Measurements from ENCODE around the gene CYB561D2.

The CYB561D2 gene

DNA sequence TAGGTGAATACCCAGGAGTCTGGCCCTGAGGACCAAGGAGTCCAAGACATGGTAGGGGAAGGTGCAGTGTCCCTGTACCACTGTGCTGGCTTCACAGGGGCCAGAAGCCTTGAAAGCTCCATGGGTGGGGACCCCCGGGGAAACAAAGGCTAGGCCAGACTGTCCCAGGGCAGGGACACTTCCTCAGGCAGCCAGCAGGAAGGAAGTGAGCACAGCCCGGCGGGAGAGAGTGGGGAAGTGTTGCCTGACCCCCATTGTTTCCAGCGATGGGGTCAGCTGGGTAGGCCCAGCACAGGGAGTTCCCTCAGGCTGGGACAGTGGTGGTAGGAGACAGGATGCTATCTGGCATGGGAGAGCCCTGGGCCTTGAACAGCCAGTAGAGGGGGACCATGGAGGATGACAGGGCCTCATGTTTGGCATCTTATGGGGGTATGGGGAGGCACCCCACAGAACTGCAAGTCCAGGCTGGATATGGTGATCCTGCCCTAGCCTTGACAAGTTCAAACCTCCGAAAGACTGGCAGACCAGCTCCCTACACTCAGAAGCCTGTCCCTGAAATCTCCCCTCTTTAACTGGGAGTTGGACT, 27.0 kb upstream of the CYB561D2 start:
- DNase-seq = no peak

DNA sequence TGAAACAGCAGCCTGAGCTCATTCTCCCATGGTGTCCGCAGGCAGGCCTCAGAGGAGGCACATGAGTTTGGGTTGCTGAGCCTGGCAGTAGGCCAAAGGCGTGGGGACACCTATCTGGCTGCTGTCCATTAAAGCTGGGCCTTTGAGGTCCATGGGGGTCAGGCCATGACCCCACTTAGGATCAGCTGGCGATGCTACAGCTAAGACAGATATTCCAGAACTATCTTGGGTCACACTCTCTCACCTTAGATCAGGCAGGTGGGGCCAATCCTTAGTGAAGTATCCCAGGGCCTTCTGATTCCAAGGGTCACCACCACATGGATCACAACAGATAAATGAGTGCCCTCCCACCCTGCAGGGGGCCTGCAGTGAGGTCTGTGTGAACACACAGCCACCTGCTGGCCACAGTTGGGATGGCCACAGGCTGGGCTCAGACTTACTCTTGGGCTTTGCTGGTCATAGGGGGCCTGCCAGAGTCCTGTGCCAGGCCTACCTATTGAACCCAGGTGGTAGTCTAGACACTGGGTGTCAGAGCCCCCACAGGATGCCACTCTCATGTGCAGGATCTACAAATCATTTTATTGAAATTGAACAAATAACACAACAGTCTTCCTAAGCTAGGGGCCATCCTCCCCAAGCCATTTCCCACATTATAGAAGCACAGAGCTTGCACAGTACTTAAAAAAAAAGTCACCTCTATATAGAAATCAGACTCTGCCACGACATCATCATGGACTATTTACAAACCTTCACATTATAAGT, 26.1 kb upstream of the CYB561D2 start:
- peak; percentile 65 for DNase-seq

DNA sequence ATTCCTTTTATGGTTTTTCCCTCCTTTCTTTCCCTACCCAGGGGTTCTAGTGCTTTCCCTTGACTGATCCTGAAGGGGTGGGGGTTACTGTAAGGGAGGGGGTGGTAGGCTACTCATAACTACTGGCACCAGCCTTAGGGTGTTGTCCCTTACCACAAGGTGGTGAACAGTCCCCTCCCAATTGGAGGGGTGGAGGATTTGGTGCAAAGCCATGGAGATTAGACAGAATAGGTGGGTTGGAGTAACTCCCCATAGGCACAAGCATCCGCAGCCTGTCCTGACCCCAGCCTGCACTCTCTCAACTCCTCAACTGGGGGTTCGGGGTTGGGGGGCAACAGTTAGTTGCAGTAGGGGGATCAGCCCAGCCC, 25.6 kb upstream of the CYB561D2 start:
- DNase-seq = no peak

DNA sequence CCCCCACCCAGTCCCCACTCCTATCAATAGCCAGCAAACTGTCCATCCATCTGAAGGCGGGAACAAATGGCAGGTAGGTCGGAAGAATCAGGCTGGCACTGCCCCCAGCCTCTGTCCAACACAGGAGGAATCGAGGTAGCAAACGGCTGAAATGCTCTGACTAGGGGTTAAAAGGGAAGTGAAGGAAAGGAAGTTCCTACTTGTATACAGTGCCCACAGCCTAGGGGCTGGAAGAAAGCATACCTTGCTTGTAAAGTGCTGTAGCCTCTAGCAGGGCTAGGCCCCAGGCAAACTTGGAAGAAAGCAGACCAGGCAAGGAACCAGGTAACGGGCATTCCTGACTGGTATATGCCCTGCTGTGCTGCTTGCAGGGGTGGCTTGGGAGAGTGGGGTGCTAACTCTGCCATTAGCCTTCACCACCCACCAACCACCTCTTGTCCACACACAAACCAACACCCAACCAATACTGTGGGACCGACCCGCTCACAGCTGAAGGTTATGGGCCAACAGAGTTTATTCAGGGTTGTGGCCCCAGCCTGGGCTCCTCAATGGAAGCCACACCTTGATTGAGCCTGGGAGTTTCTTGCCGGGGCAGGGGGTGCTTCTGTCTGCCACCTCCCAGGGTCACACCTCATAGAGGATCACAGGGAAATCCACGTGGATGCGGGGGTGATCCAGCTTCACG, 25.0 kb upstream of the CYB561D2 start:
- DNase-seq = no peak

DNA sequence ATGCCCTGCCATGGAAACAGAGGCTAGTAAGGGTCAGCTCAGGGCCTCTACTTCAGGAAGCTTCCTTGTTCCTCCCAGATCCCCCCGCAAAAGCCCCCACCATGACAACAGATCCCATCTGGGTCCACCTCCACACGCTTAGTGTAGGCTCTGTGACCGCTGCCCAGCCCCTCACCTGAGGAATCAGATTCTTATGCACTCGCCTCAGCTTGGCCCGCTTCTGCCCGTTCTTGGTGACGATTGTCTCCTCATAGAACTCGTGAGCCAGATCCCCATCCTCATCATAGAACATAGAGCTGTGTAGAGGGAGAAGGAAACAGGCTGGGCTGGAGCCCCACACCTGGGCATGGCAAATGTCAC, 24.5 kb upstream of the CYB561D2 start:
- DNase-seq = no peak

DNA sequence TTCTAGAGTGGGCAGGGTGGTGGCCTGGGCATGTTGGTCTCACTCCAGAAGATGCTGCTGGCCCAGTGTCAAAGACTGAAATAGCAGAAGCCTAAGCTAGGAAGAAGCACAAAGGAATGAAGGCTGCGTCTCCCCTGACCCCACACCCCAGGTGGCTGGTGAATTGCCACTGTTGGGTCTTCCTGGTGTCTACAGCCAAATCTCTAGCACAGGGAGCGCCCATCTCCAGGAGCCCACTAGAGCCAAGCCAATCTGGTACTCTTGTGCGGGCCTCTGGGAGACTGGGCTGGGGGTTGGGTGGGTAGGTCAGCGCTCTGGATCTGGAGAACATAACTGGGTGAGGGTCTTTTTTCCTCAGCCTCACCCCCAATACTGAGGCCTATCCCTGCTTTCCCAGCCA, 23.5 kb upstream of the CYB561D2 start:
- DNase-seq = no peak

DNA sequence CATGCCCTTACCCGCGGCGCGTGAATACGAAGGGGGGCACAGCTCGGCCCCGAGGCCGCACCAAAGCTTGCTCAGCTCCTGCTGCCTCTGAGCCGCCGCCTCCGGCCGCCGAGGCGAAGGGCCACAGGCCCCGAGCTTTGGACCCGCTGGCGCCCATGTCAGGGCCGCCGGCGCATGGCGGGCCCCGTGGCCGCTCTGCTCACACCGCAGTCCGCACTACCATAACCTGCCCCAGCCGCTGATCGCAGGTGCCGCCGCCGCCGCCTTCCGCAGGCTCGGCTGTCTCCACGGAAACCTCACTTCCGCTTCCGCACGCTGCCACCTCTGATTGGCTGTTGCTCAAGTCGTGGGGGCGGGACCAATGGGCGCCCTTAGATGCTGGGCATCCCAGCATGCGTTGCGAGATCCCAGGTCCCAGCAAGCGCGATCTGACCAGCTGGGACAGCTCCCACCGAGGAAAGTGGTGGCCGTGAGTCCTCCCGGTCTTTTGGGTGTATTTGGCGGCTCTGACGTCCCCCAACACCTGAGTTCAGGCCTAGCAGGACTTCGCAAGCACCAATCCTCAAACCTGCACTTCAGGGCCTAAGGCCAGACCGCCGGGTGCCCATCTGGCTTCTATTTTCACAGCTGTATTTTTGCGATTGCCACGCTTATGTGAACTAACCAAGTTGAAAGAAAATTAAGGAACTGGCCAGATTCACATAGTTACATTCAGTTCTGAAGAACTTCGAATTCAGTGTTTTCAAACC, 22.5 kb upstream of the CYB561D2 start, which contains the start of gene TUSC2:
TSS of gene TUSC2 (minus strand) at position 281 of the 749 bp plus-strand sequence. CDS start at position 157, 124 bp downstream.
- peak; percentile 93 for DNase-seq

DNA sequence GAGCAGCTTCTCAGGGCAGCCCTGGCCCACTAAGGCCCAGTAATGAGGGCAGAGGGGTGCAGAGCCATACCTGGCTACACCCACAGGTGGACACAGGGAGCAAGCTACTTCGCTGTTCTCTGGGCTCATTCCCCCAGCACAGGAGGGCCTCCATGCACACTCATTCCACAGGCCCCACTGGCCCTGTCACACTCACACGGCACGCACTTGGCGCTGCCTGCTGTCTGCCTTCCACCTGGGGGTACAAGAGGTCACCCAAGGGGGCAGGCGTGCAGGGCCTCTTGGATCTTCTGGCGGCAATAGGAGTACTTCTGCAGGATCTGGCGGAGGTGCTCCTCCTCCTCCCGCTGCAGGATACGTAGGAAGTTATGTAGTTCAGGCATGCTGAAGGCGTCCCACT, 20.3 kb upstream of the CYB561D2 start:
- no peak for DNase-seq

DNA sequence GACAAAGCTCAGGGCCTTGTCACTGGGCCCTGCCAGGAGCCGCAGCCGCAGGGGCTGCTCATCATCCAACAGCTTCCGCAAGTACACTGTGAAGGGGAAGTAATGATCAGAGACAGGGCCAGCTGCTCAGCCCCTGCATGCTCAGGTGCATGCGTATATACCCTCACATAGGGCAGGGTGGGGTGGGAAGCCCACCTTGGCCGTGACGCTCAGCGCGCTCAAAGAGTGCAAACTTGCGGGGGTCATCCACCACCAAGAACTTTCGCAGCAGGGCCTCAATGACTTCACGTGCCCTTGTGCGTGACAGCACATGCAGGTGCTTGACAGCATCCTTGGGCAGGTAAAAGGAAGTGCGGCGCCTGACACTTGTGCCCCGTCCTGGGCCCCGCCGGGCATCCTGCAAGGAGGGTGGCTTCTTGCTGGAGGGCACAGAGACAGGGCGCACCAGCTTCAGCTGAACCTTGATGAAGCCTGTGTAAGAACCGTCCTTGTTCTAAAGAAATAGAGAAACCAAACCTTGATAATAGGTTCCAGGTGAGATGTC, 19.2 kb upstream of the CYB561D2 start:
- no peak for DNase-seq

DNA sequence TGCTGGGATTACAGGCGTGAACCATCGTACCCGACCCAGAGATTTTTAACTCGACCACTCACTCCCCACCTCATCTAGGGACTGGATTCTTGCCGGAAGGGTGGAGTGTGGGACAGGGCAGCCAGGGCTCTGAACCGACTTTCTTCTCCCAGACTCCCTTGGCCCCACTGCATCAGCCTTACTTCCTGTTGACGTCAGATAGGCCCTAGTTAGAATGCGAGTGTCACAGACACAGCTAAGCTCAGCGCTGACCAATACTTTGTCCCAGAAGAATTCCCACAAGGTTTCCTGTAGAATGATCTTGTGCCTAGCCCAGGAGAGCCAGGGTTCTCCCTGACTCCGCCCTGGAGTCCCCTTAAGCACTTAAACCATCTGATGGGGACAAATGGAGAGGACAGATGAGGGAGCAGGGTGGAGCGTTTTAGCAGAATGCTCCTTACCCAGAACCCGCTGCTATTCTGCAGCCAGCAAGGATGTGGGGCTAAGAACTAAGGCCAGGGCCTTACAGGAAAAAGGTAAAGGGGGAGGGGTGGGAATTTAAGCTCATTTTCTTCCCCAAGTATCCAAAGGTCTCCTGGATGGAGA, 16.8 kb upstream of the CYB561D2 start:
- no peak for DNase-seq

DNA sequence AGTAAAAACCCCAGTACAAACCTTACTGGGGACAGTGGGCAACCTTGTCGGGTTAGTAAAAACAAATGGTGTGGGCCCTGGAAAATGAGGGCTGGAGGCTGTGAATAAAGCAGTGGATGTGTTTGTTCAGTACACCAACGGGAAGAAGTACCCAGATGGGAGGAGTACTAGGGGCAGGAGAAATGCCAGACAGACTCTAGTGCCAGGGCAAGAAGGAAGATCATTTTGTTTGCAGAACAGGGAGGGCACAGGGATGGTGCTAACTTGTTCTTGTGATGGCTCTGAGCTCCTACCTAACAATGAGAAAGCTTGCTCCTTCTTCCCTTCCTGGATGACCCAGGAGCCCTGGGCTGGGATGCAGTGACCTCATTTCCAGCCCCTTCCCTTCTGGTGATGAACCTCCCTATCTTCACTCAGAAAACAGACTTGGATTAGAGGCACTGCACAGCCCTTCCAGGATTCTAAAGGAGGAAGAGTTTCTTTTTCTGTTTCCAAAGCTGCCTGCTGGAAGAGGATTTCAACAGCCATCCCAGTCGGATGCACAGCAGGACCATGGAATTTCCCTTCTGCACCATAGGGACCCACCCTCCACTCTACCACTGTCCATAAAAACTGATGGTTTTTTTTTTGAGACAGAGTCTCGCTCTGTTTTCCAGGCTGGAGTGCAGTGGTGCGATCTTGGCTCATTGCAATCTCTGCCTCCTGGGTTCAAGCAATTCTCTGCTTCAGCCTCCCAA, 16.2 kb upstream of the CYB561D2 start:
- no peak for DNase-seq

DNA sequence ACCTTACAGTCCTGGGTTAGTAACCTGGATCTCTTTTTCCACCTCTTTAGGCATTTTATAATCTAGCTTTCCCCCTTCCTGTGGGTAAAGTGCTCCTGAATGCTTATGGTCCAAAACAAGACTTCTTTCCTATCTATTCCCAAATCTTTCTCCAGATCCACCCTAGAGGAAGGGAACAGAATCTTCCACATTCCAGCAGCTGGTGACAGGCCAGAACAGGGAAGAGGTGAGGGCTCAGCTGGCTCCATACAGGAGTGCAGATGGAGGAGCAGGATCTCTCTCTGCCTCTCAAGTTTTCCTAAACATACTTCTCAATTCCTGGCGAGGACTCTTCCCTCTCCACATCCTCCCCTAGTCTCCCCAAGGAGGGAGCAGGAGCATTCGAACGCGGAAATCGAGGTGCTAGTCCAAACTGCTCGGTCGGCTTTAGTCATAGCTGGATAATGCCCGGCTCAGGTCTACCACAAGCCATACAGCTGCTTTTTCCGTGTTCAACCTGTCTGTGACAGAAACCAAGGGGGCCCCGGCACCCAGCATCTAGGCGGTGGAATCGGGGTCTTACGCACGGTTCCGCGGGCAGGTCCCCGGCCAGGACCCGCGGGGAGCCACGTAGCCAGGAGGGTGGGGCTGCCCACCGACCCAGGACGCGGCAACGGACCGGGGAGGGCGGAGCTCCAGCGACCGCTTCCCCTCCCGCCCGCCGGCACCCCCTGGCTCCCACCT, 14.0 kb upstream of the CYB561D2 start:
- peak; percentile 56 for DNase-seq

DNA sequence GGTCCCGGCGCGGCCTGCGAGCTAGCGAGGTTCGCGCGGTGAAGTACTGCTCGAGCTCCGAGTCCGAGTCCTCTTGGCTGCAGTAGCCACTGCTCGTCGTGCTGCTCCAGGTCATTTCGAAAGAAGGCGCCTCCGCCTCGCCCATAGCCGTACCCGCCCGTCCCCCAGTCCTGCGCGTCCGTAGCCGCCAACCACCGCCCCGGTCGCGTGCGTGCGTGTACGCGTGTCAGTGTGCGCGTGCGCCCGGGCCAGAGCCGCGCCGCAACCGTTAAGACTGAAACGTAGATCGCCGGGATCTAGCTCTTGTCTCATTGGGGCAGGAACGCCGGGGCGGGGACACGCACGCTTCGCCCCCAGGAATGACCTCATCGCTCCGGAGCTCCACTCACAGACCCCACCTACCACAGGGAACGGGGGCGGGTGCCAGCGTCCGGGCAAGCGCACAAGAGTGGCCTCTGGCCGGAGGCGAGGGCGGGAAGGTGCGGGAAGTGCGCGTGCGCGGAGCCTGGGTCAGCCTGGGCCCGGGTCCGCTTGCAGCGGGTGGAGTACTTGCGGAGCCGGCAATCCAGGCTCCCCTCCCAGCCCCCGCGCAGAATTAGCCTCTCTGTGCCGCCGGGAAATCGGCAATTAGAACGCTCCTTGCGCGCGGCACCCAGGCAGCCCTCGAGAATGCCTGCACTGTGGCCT, 13.3 kb upstream of the CYB561D2 start:
- DNase-seq = peak; percentile 89

DNA sequence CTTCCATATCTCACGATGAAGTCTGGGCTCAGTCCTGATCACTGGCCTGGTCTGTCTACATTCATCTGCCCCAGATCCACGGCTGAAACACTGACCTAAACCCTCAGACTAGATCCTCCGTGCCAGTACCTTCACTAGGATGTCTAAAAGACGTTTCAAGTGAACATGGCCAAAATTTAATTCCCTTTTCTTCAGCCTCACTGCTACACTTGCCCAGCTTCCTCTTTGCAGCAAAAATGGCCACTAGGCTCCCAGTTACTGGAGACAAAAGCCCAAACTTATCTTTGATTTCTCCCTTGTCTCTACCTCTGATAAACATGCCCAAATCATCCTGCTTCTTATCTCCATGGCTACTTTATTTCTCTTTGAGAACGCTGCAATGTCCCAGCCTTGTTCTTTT, 11.7 kb upstream of the CYB561D2 start:
- no peak for DNase-seq

DNA sequence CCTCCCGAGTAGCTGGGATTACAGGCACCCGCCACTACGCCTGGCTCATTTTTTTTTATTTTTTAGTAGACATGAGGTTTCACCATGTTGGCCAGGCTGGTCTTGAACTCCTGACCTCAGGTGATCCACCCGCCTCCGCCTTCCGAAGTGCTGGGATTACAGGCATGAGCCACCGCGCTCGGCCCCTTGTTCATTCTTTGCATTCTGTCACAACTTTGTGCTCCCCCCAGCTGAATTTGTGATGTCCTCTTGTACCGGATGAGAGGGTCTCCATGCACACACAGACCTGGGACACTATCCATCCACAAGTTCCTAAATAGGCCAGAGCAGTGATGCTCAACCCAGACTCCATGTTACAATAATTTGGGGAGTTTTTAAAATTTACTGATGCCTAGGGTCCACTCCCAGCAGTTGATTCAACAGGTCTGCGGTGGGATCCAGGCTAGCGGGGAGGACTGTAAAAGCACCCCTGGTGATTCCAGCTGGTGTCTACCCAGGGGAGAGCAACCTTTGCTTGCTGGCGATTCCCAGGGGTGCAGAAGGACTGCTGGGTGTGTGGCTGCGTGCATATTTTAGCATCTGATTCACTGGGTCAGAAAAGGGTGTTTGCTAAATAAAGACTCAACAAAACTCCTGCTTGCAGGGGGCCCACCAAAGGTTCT, 11.0 kb upstream of the CYB561D2 start:
- DNase-seq = no peak

DNA sequence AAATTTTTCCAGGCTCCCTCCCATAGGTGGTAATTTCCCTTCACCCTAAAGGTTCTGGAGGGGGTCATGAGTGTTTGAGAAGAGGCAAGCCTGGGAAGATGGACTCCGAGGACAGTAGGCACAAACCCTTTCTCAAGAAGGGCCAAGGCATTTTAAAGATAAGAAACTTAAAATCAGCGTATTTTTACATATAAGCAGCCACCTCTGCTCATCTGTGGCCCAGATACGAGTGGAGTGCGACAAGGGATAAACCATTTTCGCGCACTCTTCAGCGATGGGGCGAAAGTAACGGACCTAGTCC, 10.6 kb upstream of the CYB561D2 start:
- DNase-seq = no peak

DNA sequence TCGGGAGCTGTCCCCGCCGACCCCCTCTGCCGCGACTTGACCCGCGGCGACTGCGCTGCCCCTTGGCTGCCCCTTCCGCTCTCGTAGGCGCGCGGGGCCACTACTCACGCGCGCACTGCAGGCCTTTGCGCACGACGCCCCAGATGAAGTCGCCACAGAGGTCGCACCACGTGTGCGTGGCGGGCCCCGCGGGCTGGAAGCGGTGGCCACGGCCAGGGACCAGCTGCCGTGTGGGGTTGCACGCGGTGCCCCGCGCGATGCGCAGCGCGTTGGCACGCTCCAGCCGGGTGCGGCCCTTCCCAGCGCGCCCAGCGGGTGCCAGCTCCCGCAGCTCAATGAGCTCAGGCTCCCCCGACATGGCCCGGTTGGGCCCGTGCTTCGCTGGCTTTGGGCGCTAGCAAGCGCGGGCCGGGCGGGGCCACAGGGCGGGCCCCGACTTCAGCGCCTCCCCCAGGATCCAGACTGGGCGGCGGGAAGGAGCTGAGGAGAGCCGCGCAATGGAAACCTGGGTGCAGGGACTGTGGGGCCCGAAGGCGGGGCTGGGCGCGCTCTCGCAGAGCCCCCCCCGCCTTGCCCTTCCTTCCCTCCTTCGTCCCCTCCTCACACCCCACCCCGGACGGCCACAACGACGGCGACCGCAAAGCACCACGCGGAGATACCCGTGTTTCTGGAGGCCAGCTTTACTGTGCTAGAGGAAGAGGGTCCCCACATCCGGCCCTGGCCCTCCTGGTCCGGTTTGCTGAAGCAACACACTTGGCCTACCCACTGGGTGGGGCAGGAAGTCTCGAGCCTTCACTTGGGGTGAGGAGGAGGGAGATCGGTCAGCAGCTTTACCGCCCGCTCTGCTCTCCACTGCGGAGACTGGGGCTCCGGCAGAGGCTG, 10.0 kb upstream of the CYB561D2 start, which contains the start of gene RASSF1:
TSS of gene RASSF1 (minus strand) at position 389 of the 882 bp plus-strand sequence. CDS start at position 358, 31 bp downstream.
- DNase-seq = peak; percentile 57

DNA sequence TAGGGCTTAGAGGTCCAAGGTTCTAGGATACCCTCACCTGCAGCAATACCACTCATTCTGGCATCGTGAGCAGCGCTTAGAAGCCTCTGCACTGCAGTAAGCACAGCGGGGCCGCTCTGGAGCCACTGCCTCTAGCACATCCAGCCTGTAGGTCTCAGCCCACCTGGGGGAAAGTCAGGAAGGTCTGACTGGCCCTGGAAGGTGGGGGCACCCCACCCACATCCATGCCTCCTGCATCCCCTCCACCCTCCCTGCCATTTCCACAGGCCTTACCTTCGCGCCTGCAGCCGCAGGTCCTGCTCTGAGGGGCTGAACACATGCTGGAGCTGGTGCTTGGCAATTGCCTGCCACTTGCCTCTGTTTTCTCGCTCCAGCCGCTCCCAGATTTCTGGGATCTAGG, 9.1 kb upstream of the CYB561D2 start:
- no peak for DNase-seq

DNA sequence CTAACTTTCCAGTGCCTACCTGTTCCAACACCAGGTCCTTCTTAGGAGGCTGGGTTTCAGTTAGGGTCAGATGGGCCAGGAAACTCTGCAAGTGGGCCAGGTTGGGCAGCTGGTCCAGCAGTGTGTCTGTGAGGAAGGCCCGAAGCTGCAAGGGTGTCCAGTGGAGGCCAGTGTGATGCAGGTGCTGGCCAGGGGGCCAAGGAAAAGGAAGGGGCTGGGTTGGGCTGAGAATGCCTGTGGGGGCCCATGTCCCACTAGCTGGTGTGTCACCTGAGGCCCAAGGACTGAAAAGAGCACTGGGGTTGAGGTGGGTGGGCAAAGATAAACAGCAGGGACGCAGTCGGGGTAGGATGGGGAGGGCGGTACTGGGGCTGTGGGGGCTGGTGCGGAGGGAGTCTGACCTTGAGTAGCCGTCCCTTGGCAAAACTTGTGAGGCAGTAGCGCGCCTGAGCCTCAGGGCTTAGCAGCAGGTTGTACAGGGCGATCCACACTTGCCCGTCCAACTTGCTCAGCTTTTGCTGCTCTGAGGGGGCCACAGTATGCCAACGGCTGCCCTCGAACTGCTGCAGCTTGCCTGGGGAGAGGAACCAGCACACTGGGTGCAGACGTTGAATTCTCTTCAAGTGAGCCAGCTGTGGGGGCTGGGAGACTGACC, 8.5 kb upstream of the CYB561D2 start:
- DNase-seq = no peak

Data from activated CD4-positive, alpha-beta T cell treated with anti-CD3 and anti-CD28 coated beads, Interleukin-2, amount 50 U/mL, for 1 hour (primary cell).